HepG2 (cell line): ENCODE data around the gene CLDN9. TPM values are rescaled to one million over a fixed set of nuclear protein-coding genes. Genes with fewer than 3 reads are reported as not detected.
"Not testable (repeated sequence)": the region's sequence is repeated elsewhere in the genome, so short reads cannot be mapped to it uniquely, and the experiment has no call there.

Experiments used
- ATAC-seq: fragments of 200-7000 bp; cut with Tn5 transposase; 3 replicates; pipeline ENCODE4 v1.9.1; 2020; ENCODE audit warnings: mild to moderate bottlenecking, moderate library complexity
- BruUV-seq: library from RNA; stranded (reverse); fragments of 400-500 nt; replicated peaks from 2 replicates; lab custom pipeline; 2021; lab: Mats Ljungman, UMichigan
- CTCF ChIA-PET: fragments of 300-600 bp; formaldehyde crosslinking; extraction: SDS; loops from one replicate; lab custom pipeline; 2021; ENCODE audit warnings: low total read pairs, inconsistent platforms, low intra/inter-chr PET ratio; lab: Yijun Ruan, JAX
- POLR2A ChIA-PET: fragments of 350-600 bp; sonication (Branson Sonifier 250); formaldehyde crosslinking; loops from one replicate; lab custom pipeline; 2020; ENCODE audit warnings: antibody characterized with exemption, inconsistent platforms; lab: Yijun Ruan, JAX
- DNase-seq: peaks from one replicate; pipeline ENCODE4 v3.0.0-alpha.2; 2015; ENCODE audit warnings: low spot score
- FAIRE-seq: peaks from 3 replicates; lab custom pipeline; 2011; peaks lifted over from hg19 to GRCh38; lab: Jason Lieb, UNC
- H2AFZ ChIP-seq: one replicate; pipeline ENCODE4 v1.6.1; 2011; ENCODE audit warnings: low read length, inconsistent platforms
- H3K27ac ChIP-seq: fragments of 300-600 bp; 3 replicates; pipeline ENCODE4 v1.8.0; 2011; ENCODE audit warnings: mixed run types, mild to moderate bottlenecking, mixed read lengths, low read length, inconsistent platforms; ENCODE audit not compliant: insufficient read depth; ENCODE audit errors: extremely low read length
- H3K27me3 ChIP-seq, 2 experiments: fragments of 200-600 bp in 1 of 2; 2 replicates in 1 of 2; 3 replicates in 1 of 2; pipeline versions ENCODE4 v1.6.0 to v1.8.0; 2011; ENCODE audit warnings: low read length in 2 of 2, mild to moderate bottlenecking in 2 of 2, moderate library complexity in 2 of 2, inconsistent platforms in 1 of 2; ENCODE audit not compliant: insufficient read depth in 2 of 2, control insufficient read depth in 1 of 2
- H3K36me3 ChIP-seq, 2 experiments: fragments of 200-600 bp in 1 of 2; replicated peaks in 1 of 2; 2 replicates in 1 of 2; 3 replicates in 1 of 2; pipeline versions ENCODE4 v1.5.1 to v1.8.0; 2011; ENCODE audit warnings: low read length in 2 of 2, inconsistent platforms in 1 of 2; ENCODE audit not compliant: insufficient read depth in 2 of 2, control insufficient read depth in 1 of 2
- H3K4me1 ChIP-seq: 2 replicates; pipeline ENCODE4 v1.5.1; 2012; ENCODE audit warnings: low read length, inconsistent platforms; ENCODE audit not compliant: insufficient read depth
- H3K4me2 ChIP-seq: 2 replicates; pipeline ENCODE4 v1.6.0; 2011; ENCODE audit warnings: low read depth, low read length, inconsistent platforms
- H3K4me3 ChIP-seq, 3 experiments: fragments of 200-600 bp in 1 of 3; sonication (generic), shearing (Covaris generic) in 1 of 3; replicated peaks in 1 of 3; 2 replicates each; pipeline ENCODE4 v1.5.1; 2011 to 2016; ENCODE audit warnings: low read length in 3 of 3, inconsistent platforms in 2 of 3, low read depth in 2 of 3, mild to moderate bottlenecking in 2 of 3, control low read depth in 1 of 3, mixed read lengths in 1 of 3; ENCODE audit not compliant: insufficient read depth in 1 of 3
- H3K79me2 ChIP-seq: one replicate; pipeline ENCODE4 v1.6.1; 2011; ENCODE audit warnings: low read length, inconsistent platforms; ENCODE audit not compliant: insufficient read depth
- H3K9ac ChIP-seq: 2 replicates; pipeline ENCODE4 v1.6.0; 2011; ENCODE audit warnings: mild to moderate bottlenecking, low read depth, low read length, inconsistent platforms; ENCODE audit not compliant: insufficient read depth
- H3K9me3 ChIP-seq: 2 replicates; pipeline ENCODE4 v1.5.1; 2012; ENCODE audit warnings: mild to moderate bottlenecking, low read length
- H4K20me1 ChIP-seq: 2 replicates; pipeline ENCODE4 v1.6.0; 2011; ENCODE audit warnings: inconsistent platforms, mild to moderate bottlenecking, low read length, moderate library complexity; ENCODE audit not compliant: insufficient read depth
- NFKB2 ChIP-seq: sonication (generic); formaldehyde crosslinking; IDR thresholded peaks from 2 replicates; pipeline ENCODE4 v1.4.0; 2020; ENCODE audit warnings: missing genetic modification reagents, borderline replicate concordance
- STAG1 ChIP-seq: sonication (generic); formaldehyde crosslinking; IDR thresholded peaks from 2 replicates; pipeline ENCODE4 v1.4.0; 2020; ENCODE audit warnings: missing genetic modification reagents
- ZNF629 ChIP-seq: sonication (generic); formaldehyde crosslinking; conservative IDR thresholded peaks from 2 replicates; pipeline ENCODE4 v1.5.0; 2020; ENCODE audit warnings: missing genetic modification reagents
- WGBS: methylation state at CpG from one replicate; pipeline ENCODE4 v1.1.6; 2017; ENCODE audit warnings: low lambda C conversion rate; 5-methylcytosine and 5-hydroxymethylcytosine counted together
- in situ Hi-C: cut with HindIII; loops from 2 replicates; pipeline ENCODE4 v1.10.0; 2017; ENCODE audit warnings: low pct_unique_long_range_greater_than_20kb; ENCODE audit not compliant: extremely low pct_ligation_motif_present
- intact Hi-C: fragments of 100-400 bp; cut with micrococcal nuclease; formaldehyde crosslinking; loops from one replicate; pipeline ENCODE4 v1.10.0; 2022; ENCODE audit not compliant: unreplicated experiment
- polyA plus RNA-seq, 8 experiments: library from polyadenylated mRNA; depleted of rRNA in 3 of 8; stranded (reverse) in 7 of 8; unstranded in 1 of 8; fragments of >200 nt; fragmentation: Illumina TruSeq in 4 of 8; extraction: Trizol in 4 of 8; gene quantifications; 2 replicates each; pipeline versions ENCODE4 v1.2.1 to v1.2.3, GENCODE V29; 2011 to 2016; ENCODE audit warnings: low read depth in 4 of 8, missing spikeins in 1 of 8, mixed read lengths in 1 of 8; ENCODE audit not compliant: insufficient read depth in 1 of 8
- total RNA-seq, 5 experiments: library from RNA; depleted of rRNA; stranded (reverse); fragments of >200 nt; fragmentation: Illumina TruSeq; extraction: Trizol; gene quantifications; 2 replicates each; pipeline ENCODE4 v1.2.3, GENCODE V29; 2016; ENCODE audit warnings: low read depth in 1 of 5

Gene CLDN9
- total and polyA plus RNA-seq, 2 of the 13 experiments (the other 11 are each of a cell fraction or from before 2014, with no cell fraction given), result 0.15 to 0.26 TPM

DNA sequence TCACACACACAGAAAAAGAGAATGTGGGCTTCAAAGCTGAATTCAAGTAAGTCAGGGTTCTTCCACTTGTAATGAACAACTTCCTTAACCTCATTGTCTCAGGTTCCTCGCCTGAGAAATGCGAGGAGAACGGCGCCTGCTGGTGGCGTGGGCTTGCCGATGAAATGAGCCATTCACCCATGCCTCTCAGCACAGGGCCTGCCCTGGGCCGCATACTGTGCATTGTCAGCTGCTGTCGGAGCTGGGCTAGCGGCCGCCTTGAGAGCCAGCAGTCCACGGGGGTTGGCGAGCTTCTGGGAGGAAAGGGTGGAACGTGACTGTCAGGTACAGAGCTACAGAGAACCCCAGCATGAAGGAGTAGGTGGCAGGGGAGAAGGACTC, 40.6 kb downstream of the CLDN9 start:
- H3K4me3 ChIP-seq, H3K4me1 ChIP-seq, intact Hi-C loops, H3K9ac ChIP-seq, CTCF ChIA-PET, H3K36me3 ChIP-seq, DNase-seq, H3K27ac ChIP-seq, H4K20me1 ChIP-seq, H2AFZ ChIP-seq, in situ Hi-C loops, BruUV-seq, POLR2A ChIA-PET, H3K9me3 ChIP-seq, H3K79me2 ChIP-seq, H3K4me2 ChIP-seq: not testable (repeated sequence)
- ATAC-seq (peak; percentile 32; the same call in 2 of the 3 replicates), FAIRE-seq (peak; percentile 21)
- WGBS, result 75% methylated on average over 7 of the region's 13 CpGs
- peaks cover 5 to 30% of the 10 kb centered on the region in 2 experiments for H3K27me3 ChIP-seq
- 0 out of 2 replicates have a peak, but pooled peaks have one; percentile 3 for TF ChIP-seq STAG1 (CRISPR knock-in tag)

DNA sequence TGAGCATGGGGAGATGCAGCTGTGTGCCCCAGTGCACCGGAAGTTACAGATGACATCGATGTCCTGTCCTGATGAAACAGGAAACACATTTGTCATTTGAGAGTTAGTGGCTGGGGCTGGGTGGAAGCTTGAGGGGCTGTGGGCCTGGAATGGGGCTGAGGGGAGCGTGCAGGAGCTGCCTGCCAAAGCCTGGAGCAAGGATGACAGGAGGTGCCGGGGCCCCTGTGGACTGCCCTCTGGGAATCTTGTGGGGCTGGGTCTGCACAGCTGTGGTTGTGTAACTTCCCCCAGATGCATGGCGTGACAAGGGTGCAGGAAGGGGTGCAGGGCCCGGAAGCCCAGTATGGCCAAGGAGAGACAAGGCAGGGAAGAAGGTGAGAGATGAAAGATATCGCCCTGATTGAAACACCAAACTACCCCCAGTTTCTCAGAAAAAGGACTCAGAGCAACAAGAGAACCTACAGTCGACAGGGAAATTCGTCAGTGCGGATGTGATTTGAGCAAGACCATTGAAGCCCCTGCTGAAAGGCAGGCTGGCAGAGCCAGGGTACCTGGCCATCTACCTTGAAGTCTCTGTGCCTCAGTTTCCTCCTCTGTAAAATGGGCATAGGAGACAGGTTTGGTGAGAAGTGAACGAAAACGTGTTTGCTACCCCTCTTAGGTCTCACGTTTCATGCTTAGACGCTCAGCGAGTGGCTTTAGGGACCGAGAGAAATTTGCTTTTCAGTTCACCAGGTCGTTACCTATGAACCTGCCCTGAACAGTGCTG, 42.4 kb downstream of the CLDN9 start:
- WGBS, result 78% methylated on average over 16 of the region's 17 CpGs
- TF ChIP-seq ZNF629 (CRISPR knock-in tag), result peak; percentile 70
- no peak for TF ChIP-seq NFKB2 (CRISPR knock-in tag)
- TF ChIP-seq, all 625 proteins: peak for 1
- ATAC-seq (no peak), FAIRE-seq (no peak), DNase-seq (no peak)
- H2AFZ ChIP-seq, result no peak overlapping the region
- no peak overlapping the region for H3K9ac ChIP-seq
- H3K4me2 ChIP-seq, result no peak overlapping the region
- intact Hi-C loops (no loop called here), in situ Hi-C loops (no loop called here)
- H3K4me3 ChIP-seq, result no peak overlapping the region
- no peaks in the 10 kb centered on the region for H3K9me3 ChIP-seq
- peaks cover 6% of the 10 kb centered on the region for H3K4me1 ChIP-seq
- H3K36me3 ChIP-seq, result no peaks in the 10 kb centered on the region
- H3K79me2 ChIP-seq, result no peaks in the 10 kb centered on the region
- no peaks in the 10 kb centered on the region for H4K20me1 ChIP-seq
- ChIA-PET POLR2A (interaction anchor here (1.6 kb wide), 1 partner anchor 34 kb away, joined by 3 read pairs; the partner anchor contains the start of gene TNFRSF12A), CTCF (no interaction called here)
- H3K27me3 ChIP-seq, result peaks cover 0 to 14% of the 10 kb centered on the region in 2 experiments; a peak in 3 of 5 replicates
- H3K27ac ChIP-seq, result no peak overlapping the region
- no TSS peak for BruUV-seq

DNA sequence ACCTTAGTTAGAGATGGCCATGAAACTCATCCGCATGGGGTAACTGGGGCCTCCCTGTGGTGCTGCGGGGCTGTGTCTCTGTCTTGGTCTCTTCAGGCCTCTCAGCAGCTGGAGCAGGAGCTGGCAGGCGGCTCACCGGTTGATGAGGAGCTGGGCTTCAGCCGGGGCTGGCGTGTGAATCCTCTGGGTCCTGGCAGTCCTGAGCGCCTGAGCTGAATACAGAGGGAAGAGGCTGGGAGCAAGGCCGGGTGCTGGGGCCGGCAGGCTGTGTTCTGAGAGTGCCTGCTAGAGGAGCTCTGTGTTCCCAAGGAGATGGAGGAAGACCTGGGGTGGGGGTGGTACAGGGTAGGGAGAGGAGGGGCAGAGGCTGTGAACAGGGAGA, 43.0 kb downstream of the CLDN9 start:
- POLR2A ChIA-PET, result interaction anchor here (1.6 kb wide), 1 partner anchor 35 kb away, joined by 3 read pairs; the partner anchor contains the start of gene TNFRSF12A
- H3K4me1 ChIP-seq, result peaks cover 12% of the 10 kb centered on the region
- H4K20me1 ChIP-seq, DNase-seq, FAIRE-seq, H3K79me2 ChIP-seq, H3K27ac ChIP-seq, ATAC-seq, in situ Hi-C loops, H3K9ac ChIP-seq, H2AFZ ChIP-seq, H3K36me3 ChIP-seq, H3K27me3 ChIP-seq, H3K4me2 ChIP-seq, H3K9me3 ChIP-seq, CTCF ChIA-PET, H3K4me3 ChIP-seq, intact Hi-C loops, BruUV-seq: not testable (repeated sequence)
- 70% methylated on average over 9 of the region's 9 CpGs for WGBS
